Lower leg skin (tissue), 4 donors: ENCODE data around the gene FCN2. TPM values are rescaled to one million over a fixed set of nuclear protein-coding genes. Genes with fewer than 3 reads are reported as not detected.

Experiments used
- DNase-seq, 2 donors: peaks; one replicate each; pipeline ENCODE4 v3.0.0-alpha.2; 2019; ENCODE audit warnings: low spot score in 2 of 2
- H3K4me3 ChIP-seq: fragments of 200-600 bp; sonication (generic); 2 replicates; pipeline ENCODE4 v1.5.1; 2017; ENCODE audit warnings: mild to moderate bottlenecking, low read depth; ENCODE audit not compliant: poor library complexity, severe bottlenecking
- POLR2A ChIP-seq, 2 donors: fragments of 450-650 bp; IDR thresholded peaks; one replicate each; pipeline ENCODE4 v1.6.1; 2016 to 2017; ENCODE audit warnings: antibody characterized with exemption in 2 of 2, mild to moderate bottlenecking in 1 of 2, moderate library complexity in 1 of 2
- WGBS, 2 donors: methylation state at CpG; one replicate each; pipeline ENCODE4 v1.1.5; 2018; 5-methylcytosine and 5-hydroxymethylcytosine counted together
- intact Hi-C: fragments of 100-400 bp; cut with DNase I; formaldehyde crosslinking; loops from one replicate; pipeline ENCODE4 v1.15.0; 2023; ENCODE audit warnings: low total_unique reads
- total RNA-seq, 4 donors: library from RNA; depleted of rRNA; stranded (reverse); fragments of >200 nt; gene quantifications; one replicate each; pipeline ENCODE4 v1.1.0, GENCODE V29; 2016
- TF ChIP-seq, protein P1 (sequence below), 3 donors: fragments of 450-650 bp; IDR thresholded peaks; one replicate each; pipeline ENCODE4 v1.5.1; 2016; ENCODE audit warnings: antibody characterized with exemption in 3 of 3, mild to moderate bottlenecking in 3 of 3, moderate library complexity in 2 of 3

Gene FCN2
- total RNA-seq, 4 donors from 2014 or later = 0.29 TPM; not detected in 3

GRCh38 chr9:134871697-134872340 lies 8.8 kb upstream of the FCN2 start:
- WGBS, 2 donors = 51 to 62% methylated on average over 16 of the region's 16 CpGs
- no peak for TF ChIP-seq POLR2A (IDR thresholded peaks at IDR 0.05)
- TF ChIP-seq, protein P1, sequence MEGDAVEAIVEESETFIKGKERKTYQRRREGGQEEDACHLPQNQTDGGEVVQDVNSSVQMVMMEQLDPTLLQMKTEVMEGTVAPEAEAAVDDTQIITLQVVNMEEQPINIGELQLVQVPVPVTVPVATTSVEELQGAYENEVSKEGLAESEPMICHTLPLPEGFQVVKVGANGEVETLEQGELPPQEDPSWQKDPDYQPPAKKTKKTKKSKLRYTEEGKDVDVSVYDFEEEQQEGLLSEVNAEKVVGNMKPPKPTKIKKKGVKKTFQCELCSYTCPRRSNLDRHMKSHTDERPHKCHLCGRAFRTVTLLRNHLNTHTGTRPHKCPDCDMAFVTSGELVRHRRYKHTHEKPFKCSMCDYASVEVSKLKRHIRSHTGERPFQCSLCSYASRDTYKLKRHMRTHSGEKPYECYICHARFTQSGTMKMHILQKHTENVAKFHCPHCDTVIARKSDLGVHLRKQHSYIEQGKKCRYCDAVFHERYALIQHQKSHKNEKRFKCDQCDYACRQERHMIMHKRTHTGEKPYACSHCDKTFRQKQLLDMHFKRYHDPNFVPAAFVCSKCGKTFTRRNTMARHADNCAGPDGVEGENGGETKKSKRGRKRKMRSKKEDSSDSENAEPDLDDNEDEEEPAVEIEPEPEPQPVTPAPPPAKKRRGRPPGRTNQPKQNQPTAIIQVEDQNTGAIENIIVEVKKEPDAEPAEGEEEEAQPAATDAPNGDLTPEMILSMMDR (IDR thresholded peaks at IDR 0.05) = no peak
- intact Hi-C loops = no loop called here
- DNase-seq = no peak
- H3K4me3 ChIP-seq = no peak overlapping the region

GRCh38 chr9:134872482-134873231 lies 8.0 kb upstream of the FCN2 start:
- DNase-seq = no peak
- WGBS, 2 donors = 88 to 89% methylated on average over 24 of the region's 24 CpGs
- H3K4me3 ChIP-seq = no peak overlapping the region
- TF ChIP-seq, protein P1 (IDR thresholded peaks at IDR 0.05) = no peak
- TF ChIP-seq POLR2A (IDR thresholded peaks at IDR 0.05) = no peak
- intact Hi-C loops = no loop called here

- TF ChIP-seq POLR2A (IDR thresholded peaks at IDR 0.05) = no peak
- TF ChIP-seq, protein P1 (IDR thresholded peaks at IDR 0.05) = no peak
- H3K4me3 ChIP-seq = no peak overlapping the region
- intact Hi-C loops = no loop called here
- WGBS, 2 donors = 76 to 84% methylated on average over 1 of the region's 1 CpG
- no peak for DNase-seq
These were observed 5.2 kb upstream of the FCN2 start for GRCh38 chr9:134875371-134875770.

DNA sequence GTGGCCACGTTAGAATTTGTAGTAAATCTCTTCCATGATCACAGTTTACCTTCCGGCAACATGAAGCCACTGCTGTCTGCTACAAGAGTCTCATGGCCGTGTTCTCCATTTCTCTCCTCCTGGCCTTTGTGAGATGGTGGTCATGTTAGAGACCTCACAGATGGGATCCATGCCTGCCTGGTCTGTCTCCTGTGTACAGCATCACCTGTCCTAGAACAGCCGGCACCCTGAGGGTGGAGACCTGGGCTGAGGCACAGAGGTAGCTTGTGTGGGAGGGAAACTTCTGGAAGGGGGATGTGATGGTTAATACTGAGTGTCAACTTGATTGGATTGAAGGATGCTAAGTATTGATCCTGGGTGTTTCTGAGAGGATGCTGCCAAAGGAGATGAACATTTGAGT lies 3.1 kb upstream of the FCN2 start:
- DNase-seq = peak in 1 of 2 donors; percentile 66
- H3K4me3 ChIP-seq = no peak overlapping the region
- TF ChIP-seq, protein P1 (IDR thresholded peaks at IDR 0.05) = no peak
- no peak for TF ChIP-seq POLR2A (IDR thresholded peaks at IDR 0.05)
- WGBS, 2 donors = 86 to 88% methylated on average over 3 to 4 of the region's 4 CpGs
- intact Hi-C loops = no loop called here

DNA sequence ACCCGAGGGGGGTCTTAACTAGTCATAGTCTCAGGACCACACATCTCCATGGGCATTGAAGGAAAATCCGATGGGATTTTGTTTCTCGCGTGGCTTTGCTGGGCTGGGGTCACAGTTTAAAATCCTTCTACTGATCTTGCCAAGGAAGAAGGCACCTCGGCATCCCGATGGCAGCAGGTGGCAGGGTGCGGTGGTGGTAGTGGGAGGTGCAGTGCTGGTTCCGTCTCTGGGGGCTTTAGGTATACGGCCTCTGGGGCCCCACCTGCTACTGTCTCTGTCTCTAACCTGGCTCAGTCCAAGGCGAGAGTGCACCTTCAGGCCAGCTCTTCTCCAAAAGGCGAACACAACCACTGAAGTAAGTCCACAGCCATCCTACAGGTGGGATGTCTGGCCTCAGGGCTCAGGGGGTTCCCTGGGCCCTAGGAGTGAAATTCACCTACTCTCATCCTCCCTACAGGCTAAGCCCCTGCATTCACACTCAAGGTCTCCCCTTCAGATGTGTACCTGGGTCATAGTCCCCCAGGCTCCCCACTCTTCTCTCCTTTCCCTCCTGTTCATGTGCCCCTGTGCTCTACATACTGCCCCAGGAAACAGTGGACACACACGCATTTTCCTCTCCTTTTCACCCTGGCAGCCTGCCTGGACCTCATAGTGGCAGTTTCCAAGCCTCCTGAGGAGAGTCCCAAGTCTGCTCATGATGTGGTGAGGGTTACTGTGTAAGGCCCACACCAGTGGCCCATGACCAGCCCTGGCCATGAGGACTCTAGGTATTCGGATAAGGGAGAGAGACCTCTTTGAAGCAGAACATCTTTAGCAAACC lies 736 bp upstream of the FCN2 start:
- peak; percentile 4 to 53 for DNase-seq
- intact Hi-C loops = no loop called here
- WGBS, 2 donors = 89 to 95% methylated on average over 10 to 13 of the region's 13 CpGs
- TF ChIP-seq, protein P1 (IDR thresholded peaks at IDR 0.05) = no peak
- no peak for TF ChIP-seq POLR2A (IDR thresholded peaks at IDR 0.05)
- H3K4me3 ChIP-seq = no peak overlapping the region
